Measurements from ENCODE around the gene CBY3.

GRCh38 chr5:179680780-179681401 is at the start of gene CBY3:
- TF ChIP-seq CTCF (IDR thresholded peaks at IDR 0.05; ENCODE audit: control extremely low read depth in 1 of 3, insufficient read depth in 1 of 3, low read depth in 1 of 3, low read length in 3 of 3) (no peak), SP2 (IDR thresholded peaks at IDR 0.05; ENCODE audit: low read length) (no peak)
